Measurements from ENCODE around the gene APH1A. TPM values are rescaled to one million over a fixed set of nuclear protein-coding genes. Genes with fewer than 3 reads are reported as not detected.

The APH1A gene
- total and polyA plus RNA-seq, 2 of the 13 experiments (the other 11 are each of a cell fraction or from before 2014, with no cell fraction given): 114 to 130 TPM

- no peak for TF ChIP-seq ZNF646 (CRISPR knock-in tag; IDR thresholded peaks at IDR 0.05)
- peak; percentile 72; the same call in 1 of the 2 replicates for TF ChIP-seq ZNF670 (CRISPR knock-in tag; IDR thresholded peaks at IDR 0.05; ENCODE audit: borderline replicate concordance)
- no peak for TF ChIP-seq LRRFIP1 (CRISPR knock-in tag; conservative IDR thresholded peaks at IDR 0.05)
- peak; percentile 89 for TF ChIP-seq SRSF1 (optimal IDR thresholded peaks at IDR 0.05; ENCODE audit: low read depth, low read length)
- TF ChIP-seq ZSCAN25 (CRISPR knock-in tag; IDR thresholded peaks at IDR 0.05): no peak
- peak; percentile 45; the same call in 1 of the 2 replicates for TF ChIP-seq FOXJ3 (CRISPR knock-in tag; IDR thresholded peaks at IDR 0.05; ENCODE audit: borderline replicate concordance)
- TF ChIP-seq NONO (IDR thresholded peaks at IDR 0.05): no peak
- peak; percentile 83 for TF ChIP-seq NONO (CRISPR knock-in tag; conservative IDR thresholded peaks at IDR 0.05)
- TF ChIP-seq ZFP62 (CRISPR knock-in tag; IDR thresholded peaks at IDR 0.05): no peak
- TF ChIP-seq ZNF510 (CRISPR knock-in tag; IDR thresholded peaks at IDR 0.05; ENCODE audit: low read depth): no peak
- TF ChIP-seq ZNF687 (CRISPR knock-in tag; IDR thresholded peaks at IDR 0.05): peak; percentile 76
- TF ChIP-seq TOE1 (CRISPR knock-in tag; IDR thresholded peaks at IDR 0.05): no peak
- TF ChIP-seq AKAP8 (CRISPR knock-in tag; IDR thresholded peaks at IDR 0.05): no peak
- no peak for TF ChIP-seq ZNF782 (CRISPR knock-in tag; IDR thresholded peaks at IDR 0.05; ENCODE audit: borderline replicate concordance)
These were observed at the start of gene APH1A (continued) for GRCh38 chr1:150268705-150269403.

Measured in HepG2 (cell line).